ENCODE measurements around the gene LEKR1. TPM values are rescaled to one million over a fixed set of nuclear protein-coding genes. Genes with fewer than 3 reads are reported as not detected.

The LEKR1 gene
- total and polyA plus RNA-seq, 9 of the 15 experiments (the other 6 are each of a cell fraction or from before 2014, with no cell fraction given), result 0.76 to 1.8 (median 1.2) TPM

- no peak for TF ChIP-seq REST (IDR thresholded peaks at IDR 0.05; ENCODE audit: borderline replicate concordance)
- TF ChIP-seq REST (CRISPR knock-in tag; IDR thresholded peaks at IDR 0.05; ENCODE audit: low read depth), result no peak
- TF ChIP-seq ZBTB43 (CRISPR knock-in tag; IDR thresholded peaks at IDR 0.05), result no peak
- no peak for TF ChIP-seq PCBP2 (IDR thresholded peaks at IDR 0.05; ENCODE audit: low read depth, low read length, poor library complexity, severe bottlenecking)
- TF ChIP-seq ZNF408 (CRISPR knock-in tag; IDR thresholded peaks at IDR 0.05; ENCODE audit: low read depth), result no peak
- TF ChIP-seq ADNP (tag; IDR thresholded peaks at IDR 0.05), result no peak
- no peak for TF ChIP-seq TRIM24 (IDR thresholded peaks at IDR 0.05)
- TF ChIP-seq ZBTB26 (CRISPR knock-in tag; IDR thresholded peaks at IDR 0.05), result peak; percentile 23; the same call in 1 of the 2 replicates
- TF ChIP-seq ID3 (CRISPR knock-in tag; IDR thresholded peaks at IDR 0.05), result no peak
- TF ChIP-seq ID3 (tag; IDR thresholded peaks at IDR 0.05), result no peak
- TF ChIP-seq IFI16 (CRISPR knock-in tag; IDR thresholded peaks at IDR 0.05), result no peak
- TF ChIP-seq FUS (optimal IDR thresholded peaks at IDR 0.05; ENCODE audit: low read depth, low read length), result no peak
- TF ChIP-seq POLR3G (IDR thresholded peaks at IDR 0.05; ENCODE audit: extremely low read depth, insufficient read length, insufficient replicate concordance), result no peak
- TF ChIP-seq HEY1 (CRISPR knock-in tag; IDR thresholded peaks at IDR 0.05; ENCODE audit: borderline replicate concordance), result no peak
- no peak for TF ChIP-seq SMARCC2 (IDR thresholded peaks at IDR 0.05; ENCODE audit: low read depth)
- no peak for TF ChIP-seq ZNF696 (CRISPR knock-in tag; conservative IDR thresholded peaks at IDR 0.05)
- TF ChIP-seq KAT2B (IDR thresholded peaks at IDR 0.05; ENCODE audit: low read depth, low read length), result no peak
Measured at GRCh38 chr3:157071744-157072525, 245.8 kb downstream of the LEKR1 start (continued).

All from K562 (cell line).